ENCODE results near the gene BPIFB2. TPM values are rescaled to one million over a fixed set of nuclear protein-coding genes. Genes with fewer than 3 reads are reported as not detected.

The BPIFB2 gene
- total and polyA plus RNA-seq, 2 donors = not detected

- WGBS = 88% methylated on average over 6 of the region's 6 CpGs
- Histone ChIP-seq H3K36me3 (ENCODE audit: insufficient read depth) (no peaks in the 10 kb centered on the region), H3K4me1 (ENCODE audit: insufficient read depth) (no peaks in the 10 kb centered on the region), H3K4me3 (ENCODE audit: low read depth, low read length) (no peak overlapping the region), H3K27ac (ENCODE audit: low read depth) (no peak overlapping the region)
- DNase-seq (ENCODE audit: extremely low spot score) = no peak
Observed at GRCh38 chr20:32985596-32985995, 21.9 kb upstream of the BPIFB2 start.

- Histone ChIP-seq H3K4me1 (ENCODE audit: insufficient read depth) (no peaks in the 10 kb centered on the region), H3K36me3 (ENCODE audit: insufficient read depth) (no peaks in the 10 kb centered on the region), H3K4me3 (ENCODE audit: low read depth, low read length) (no peak overlapping the region), H3K27ac (ENCODE audit: low read depth) (no peak overlapping the region)
- no peak for DNase-seq (ENCODE audit: extremely low spot score)
- 74% methylated on average over 18 of the region's 18 CpGs for WGBS
Observed at GRCh38 chr20:32986331-32986966, 21.1 kb upstream of the BPIFB2 start.

- no peak for DNase-seq (ENCODE audit: extremely low spot score)
- Histone ChIP-seq H3K27ac (ENCODE audit: low read depth) (no peak overlapping the region), H3K4me3 (ENCODE audit: low read depth, low read length) (no peak overlapping the region), H3K36me3 (ENCODE audit: insufficient read depth) (no peaks in the 10 kb centered on the region), H3K4me1 (ENCODE audit: insufficient read depth) (no peaks in the 10 kb centered on the region)
- 84% methylated on average over 11 of the region's 11 CpGs for WGBS
Observed at GRCh38 chr20:32987044-32987825, 20.3 kb upstream of the BPIFB2 start.

GRCh38 chr20:32988008-32988407, 19.5 kb upstream of the BPIFB2 start:
- H3K36me3 ChIP-seq (ENCODE audit: insufficient read depth) = no peaks in the 10 kb centered on the region
- H3K4me3 ChIP-seq (ENCODE audit: low read depth, low read length) = no peak overlapping the region
- 80% methylated on average over 16 of the region's 16 CpGs for WGBS
- H3K4me1 ChIP-seq (ENCODE audit: insufficient read depth) = no peaks in the 10 kb centered on the region
- H3K27ac ChIP-seq (ENCODE audit: low read depth) = no peak overlapping the region
- DNase-seq (ENCODE audit: extremely low spot score) = no peak

- 88% methylated on average over 14 of the region's 14 CpGs for WGBS
- no peaks in the 10 kb centered on the region for H3K4me1 ChIP-seq (ENCODE audit: insufficient read depth)
- H3K4me3 ChIP-seq (ENCODE audit: low read depth, low read length) = no peak overlapping the region
- no peak for DNase-seq (ENCODE audit: extremely low spot score)
- no peak overlapping the region for H3K27ac ChIP-seq (ENCODE audit: low read depth)
- no peaks in the 10 kb centered on the region for H3K36me3 ChIP-seq (ENCODE audit: insufficient read depth)
Observed at GRCh38 chr20:32989507-32990283, 17.8 kb upstream of the BPIFB2 start.

GRCh38 chr20:32990426-32990825, 17.1 kb upstream of the BPIFB2 start:
- DNase-seq (ENCODE audit: extremely low spot score) = no peak
- Histone ChIP-seq H3K4me3 (ENCODE audit: low read depth, low read length) (no peak overlapping the region), H3K27ac (ENCODE audit: low read depth) (no peak overlapping the region), H3K4me1 (ENCODE audit: insufficient read depth) (no peaks in the 10 kb centered on the region), H3K36me3 (ENCODE audit: insufficient read depth) (no peaks in the 10 kb centered on the region)
- 72% methylated on average over 3 of the region's 3 CpGs for WGBS

- DNase-seq (ENCODE audit: extremely low spot score) = no peak
- Histone ChIP-seq H3K4me3 (ENCODE audit: low read depth, low read length) (no peak overlapping the region), H3K4me1 (ENCODE audit: insufficient read depth) (no peaks in the 10 kb centered on the region), H3K27ac (ENCODE audit: low read depth) (no peak overlapping the region), H3K36me3 (ENCODE audit: insufficient read depth) (no peaks in the 10 kb centered on the region)
- WGBS = 63% methylated on average over 3 of the region's 3 CpGs
Observed at GRCh38 chr20:32991383-32991782, 16.1 kb upstream of the BPIFB2 start.

- Histone ChIP-seq H3K4me1 (ENCODE audit: insufficient read depth) (no peaks in the 10 kb centered on the region), H3K27ac (ENCODE audit: low read depth) (no peak overlapping the region), H3K4me3 (ENCODE audit: low read depth, low read length) (no peak overlapping the region), H3K36me3 (ENCODE audit: insufficient read depth) (no peaks in the 10 kb centered on the region)
- DNase-seq (ENCODE audit: extremely low spot score) = no peak
- 85% methylated on average over 8 of the region's 8 CpGs for WGBS
Observed at GRCh38 chr20:32991792-32992641, 15.5 kb upstream of the BPIFB2 start.

GRCh38 chr20:32993496-32994050, 13.9 kb upstream of the BPIFB2 start:
- Histone ChIP-seq H3K27ac (ENCODE audit: low read depth) (no peak overlapping the region), H3K4me3 (ENCODE audit: low read depth, low read length) (no peak overlapping the region), H3K36me3 (ENCODE audit: insufficient read depth) (no peaks in the 10 kb centered on the region), H3K4me1 (ENCODE audit: insufficient read depth) (no peaks in the 10 kb centered on the region)
- DNase-seq (ENCODE audit: extremely low spot score) = no peak
- 80% methylated on average over 8 of the region's 8 CpGs for WGBS

- Histone ChIP-seq H3K36me3 (ENCODE audit: insufficient read depth) (no peaks in the 10 kb centered on the region), H3K4me3 (ENCODE audit: low read depth, low read length) (no peak overlapping the region), H3K4me1 (ENCODE audit: insufficient read depth) (no peaks in the 10 kb centered on the region), H3K27ac (ENCODE audit: low read depth) (no peak overlapping the region)
- no peak for DNase-seq (ENCODE audit: extremely low spot score)
Observed at GRCh38 chr20:32995802-32996201, 11.7 kb upstream of the BPIFB2 start.

- H3K4me3 ChIP-seq (ENCODE audit: low read depth, low read length) = no peak overlapping the region
- no peaks in the 10 kb centered on the region for H3K4me1 ChIP-seq (ENCODE audit: insufficient read depth)
- 71% methylated on average over 2 of the region's 2 CpGs for WGBS
- no peak for DNase-seq (ENCODE audit: extremely low spot score)
- no peak overlapping the region for H3K27ac ChIP-seq (ENCODE audit: low read depth)
- no peaks in the 10 kb centered on the region for H3K36me3 ChIP-seq (ENCODE audit: insufficient read depth)
Observed at GRCh38 chr20:32997431-32997830, 10.1 kb upstream of the BPIFB2 start.

- no peak overlapping the region for H3K27ac ChIP-seq (ENCODE audit: low read depth)
- H3K4me1 ChIP-seq (ENCODE audit: insufficient read depth) = no peaks in the 10 kb centered on the region
- H3K36me3 ChIP-seq (ENCODE audit: insufficient read depth) = no peaks in the 10 kb centered on the region
- WGBS = 62% methylated on average over 9 of the region's 9 CpGs
- H3K4me3 ChIP-seq (ENCODE audit: low read depth, low read length) = no peak overlapping the region
- no peak for DNase-seq (ENCODE audit: extremely low spot score)
Observed at GRCh38 chr20:32999603-33000250, 7.8 kb upstream of the BPIFB2 start.

Data from urinary bladder (tissue), 4 donors.